SH-SY5Y (cell line): Measurements from ENCODE around the gene SLC45A2.

ENCODE experiments used
- GATA2 ChIP-seq: IDR thresholded peaks from 2 replicates; pipeline ENCODE4 v1.6.1; 2011; ENCODE audit warnings: mild to moderate bottlenecking, low read depth, low read length
- GATA3 ChIP-seq: IDR thresholded peaks from 2 replicates; pipeline ENCODE4 v1.6.1; 2011; ENCODE audit warnings: low read depth, mild to moderate bottlenecking, low read length, moderate library complexity

Gene SLC45A2

GRCh38 chr5:34012791-34013190 lies 28.3 kb upstream of the SLC45A2 start:
- TF ChIP-seq GATA2 (no peak), GATA3 (no peak)

- TF ChIP-seq GATA2, result no peak
- no peak for TF ChIP-seq GATA3
Measured at GRCh38 chr5:34011536-34011935, 27.0 kb upstream of the SLC45A2 start.

- TF ChIP-seq GATA2, result no peak
- TF ChIP-seq GATA3, result no peak
Measured at GRCh38 chr5:34009610-34010009, 25.1 kb upstream of the SLC45A2 start.

GRCh38 chr5:34008802-34009201 lies 24.3 kb upstream of the SLC45A2 start:
- TF ChIP-seq GATA3 (no peak), GATA2 (no peak)

- TF ChIP-seq GATA2, result no peak
- no peak for TF ChIP-seq GATA3
Measured at GRCh38 chr5:34007621-34008600, 23.4 kb upstream of the SLC45A2 start, which contains the start of gene AMACR. TSS of gene AMACR (minus strand) at chr5:34008050. CDS start at chr5:34008019, 31 bp downstream.

- TF ChIP-seq GATA3 (no peak), GATA2 (no peak)
Measured at GRCh38 chr5:34007201-34007620, 22.7 kb upstream of the SLC45A2 start.

GRCh38 chr5:34005681-34006080 lies 21.2 kb upstream of the SLC45A2 start:
- TF ChIP-seq GATA2 (no peak), GATA3 (no peak)

GRCh38 chr5:34005211-34005610 lies 20.7 kb upstream of the SLC45A2 start:
- no peak for TF ChIP-seq GATA2
- no peak for TF ChIP-seq GATA3

- no peak for TF ChIP-seq GATA2
- TF ChIP-seq GATA3, result no peak
Measured at GRCh38 chr5:34003941-34004340, 19.4 kb upstream of the SLC45A2 start.

- TF ChIP-seq GATA2, result no peak
- no peak for TF ChIP-seq GATA3
Measured at GRCh38 chr5:34002629-34003328, 18.3 kb upstream of the SLC45A2 start.

- TF ChIP-seq GATA3, result no peak
- no peak for TF ChIP-seq GATA2
Measured at GRCh38 chr5:34001241-34001841, 16.8 kb upstream of the SLC45A2 start.

GRCh38 chr5:33999978-34000377 lies 15.5 kb upstream of the SLC45A2 start:
- TF ChIP-seq GATA2, result no peak

GRCh38 chr5:33997331-33997983 lies 13.0 kb upstream of the SLC45A2 start:
- no peak for TF ChIP-seq GATA3
- TF ChIP-seq GATA2, result no peak

GRCh38 chr5:33995865-33996264 lies 11.4 kb upstream of the SLC45A2 start:
- TF ChIP-seq GATA2 (no peak), GATA3 (no peak)

- no peak for TF ChIP-seq GATA2
- no peak for TF ChIP-seq GATA3
Measured at GRCh38 chr5:33994845-33995244, 10.4 kb upstream of the SLC45A2 start.
